H1 (cell line): ENCODE data around the gene JUN. TPM values are rescaled to one million over a fixed set of nuclear protein-coding genes. Genes with fewer than 3 reads are reported as not detected.

ENCODE experiments used
- CTCF ChIA-PET: fragments of 300-600 bp; sonication (Branson Sonifier 250); formaldehyde crosslinking; loops from one replicate; lab custom pipeline; 2021; ENCODE audit not compliant: partially characterized antibody; lab: Charles Lee
- POLR2A ChIA-PET: fragments of 300-600 bp; sonication (Branson Sonifier 250); formaldehyde crosslinking; loops from one replicate; lab custom pipeline; 2021; ENCODE audit warnings: inconsistent platforms; ENCODE audit not compliant: partially characterized antibody; lab: Charles Lee
- DNase-seq, 2 experiments: peaks; one replicate each; pipeline versions ENCODE4 v3.0.0 to v3.0.0-alpha.2; 2010 to 2022; ENCODE audit warnings: low spot score in 2 of 2, low read depth in 1 of 2, mixed read lengths in 1 of 2
- FAIRE-seq: peaks from 2 replicates; lab custom pipeline; 2011; peaks lifted over from hg19 to GRCh38; lab: Jason Lieb, UNC
- H2AFZ ChIP-seq: 2 replicates; pipeline ENCODE4 v1.8.1; 2012; ENCODE audit warnings: low read length, inconsistent platforms
- H2AK5ac ChIP-seq: 2 replicates; pipeline ENCODE4 v1.6.1; 2013; ENCODE audit warnings: low read depth, low read length
- H2BK120ac ChIP-seq: replicated peaks from 2 replicates; pipeline ENCODE3; 2013; ENCODE audit warnings: low read depth, low read length, inconsistent platforms
- H2BK12ac ChIP-seq: 2 replicates; pipeline ENCODE4 v1.6.1; 2013; ENCODE audit warnings: low read depth, low read length
- H2BK15ac ChIP-seq: 2 replicates; pipeline ENCODE4 v1.6.1; 2013; ENCODE audit warnings: low read length
- H2BK20ac ChIP-seq: 2 replicates; pipeline ENCODE4 v1.6.1; 2013; ENCODE audit warnings: low read length
- H2BK5ac ChIP-seq: 2 replicates; pipeline ENCODE4 v1.6.1; 2013; ENCODE audit warnings: low read depth, low read length
- H3K14ac ChIP-seq: 2 replicates; pipeline ENCODE4 v1.6.1; 2013; ENCODE audit warnings: inconsistent platforms; ENCODE audit not compliant: insufficient read length
- H3K18ac ChIP-seq: 2 replicates; pipeline ENCODE4 v1.6.1; 2013; ENCODE audit warnings: low read length; ENCODE audit errors: extremely low read depth
- H3K23ac ChIP-seq: 2 replicates; pipeline ENCODE4 v1.6.1; 2013; ENCODE audit warnings: inconsistent platforms; ENCODE audit not compliant: insufficient read length
- H3K23me2 ChIP-seq: 2 replicates; pipeline ENCODE4 v1.6.1; 2013; ENCODE audit warnings: low read depth, low read length
- H3K27ac ChIP-seq: 2 replicates; pipeline ENCODE4 v1.6.1; 2011; ENCODE audit warnings: low read depth, low read length, inconsistent platforms
- H3K27me3 ChIP-seq, 4 experiments: replicated peaks in 1 of 4; 1 replicate in 1 of 4; 2 replicates in 3 of 4; pipeline versions ENCODE4 v1.6.1 to v1.8.1; 2011 to 2013; ENCODE audit warnings: low read length in 3 of 4, mild to moderate bottlenecking in 3 of 4, inconsistent platforms in 2 of 4, mixed read lengths in 2 of 4, moderate library complexity in 1 of 4; ENCODE audit not compliant: control insufficient read depth in 3 of 4, insufficient read depth in 3 of 4; ENCODE audit errors: extremely low read depth in 1 of 4
- H3K36me3 ChIP-seq, 4 experiments: 2 replicates each; pipeline versions ENCODE4 v1.6.1 to v1.8.1; 2011 to 2013; ENCODE audit warnings: mild to moderate bottlenecking in 4 of 4, low read length in 3 of 4, moderate library complexity in 2 of 4, control low read depth in 1 of 4, inconsistent platforms in 1 of 4; ENCODE audit not compliant: insufficient read depth in 4 of 4, control insufficient read depth in 2 of 4
- H3K4ac ChIP-seq: replicated peaks from 2 replicates; pipeline ENCODE3; 2013; ENCODE audit warnings: low read length, low read depth, mixed read lengths, inconsistent platforms; ENCODE audit not compliant: insufficient read length
- H3K4me1 ChIP-seq, 4 experiments: replicated peaks in 1 of 4; 1 replicate in 1 of 4; 2 replicates in 3 of 4; pipeline versions ENCODE4 v1.6.1 to v1.8.1; 2011 to 2013; ENCODE audit warnings: low read length in 3 of 4, inconsistent platforms in 2 of 4, mixed read lengths in 1 of 4; ENCODE audit not compliant: insufficient read depth in 4 of 4, control insufficient read depth in 3 of 4
- H3K4me2 ChIP-seq, 2 experiments: 2 replicates each; pipeline versions ENCODE4 v1.6.1 to v1.8.1; 2011 to 2013; ENCODE audit warnings: low read depth in 2 of 2, low read length in 2 of 2, control low read depth in 1 of 2, inconsistent platforms in 1 of 2, mild to moderate bottlenecking in 1 of 2; ENCODE audit not compliant: insufficient read depth in 1 of 2
- H3K4me3 ChIP-seq, 4 experiments: fragments of 200-600, 300-600 bp in 1 of 4; sonication (generic), shearing (Covaris generic), sonication (Bioruptor Twin) in 1 of 4; 2 replicates each; pipeline versions ENCODE4 v1.5.1 to v1.8.1; 2011 to 2016; ENCODE audit warnings: low read length in 4 of 4, low read depth in 3 of 4, control low read depth in 2 of 4, inconsistent platforms in 2 of 4, mild to moderate bottlenecking in 2 of 4, mixed read lengths in 1 of 4, moderate library complexity in 1 of 4; ENCODE audit not compliant: insufficient read depth in 2 of 4; ENCODE audit errors: extremely low read depth in 1 of 4
- H3K56ac ChIP-seq: replicated peaks from 2 replicates; pipeline ENCODE3; 2013; ENCODE audit warnings: low read depth, mild to moderate bottlenecking, mixed read lengths, low read length, inconsistent platforms; ENCODE audit not compliant: insufficient read length
- H3K79me1 ChIP-seq: 2 replicates; pipeline ENCODE4 v1.6.1; 2013; ENCODE audit warnings: low read depth, low read length, control low read depth
- H3K79me2 ChIP-seq, 2 experiments: 2 replicates each; pipeline versions ENCODE4 v1.6.1 to v1.8.1; 2012 to 2013; ENCODE audit warnings: low read length in 2 of 2, mild to moderate bottlenecking in 2 of 2, inconsistent platforms in 1 of 2; ENCODE audit not compliant: insufficient read depth in 2 of 2, control insufficient read depth in 1 of 2
- H3K9ac ChIP-seq, 4 experiments: replicated peaks in 1 of 4; 1 replicate in 1 of 4; 2 replicates in 3 of 4; pipeline versions ENCODE4 v1.6.1 to v1.8.1; 2011 to 2013; ENCODE audit warnings: low read depth in 3 of 4, low read length in 3 of 4, control low read depth in 2 of 4, mild to moderate bottlenecking in 2 of 4, moderate library complexity in 2 of 4, inconsistent platforms in 1 of 4; ENCODE audit errors: extremely low read depth in 1 of 4
- H3K9me3 ChIP-seq, 2 experiments: 2 replicates each; pipeline versions ENCODE4 v1.6.1 to v1.8.1; 2012 to 2013; ENCODE audit warnings: mild to moderate bottlenecking in 2 of 2, moderate library complexity in 2 of 2, control low read depth in 1 of 2, inconsistent platforms in 1 of 2, low read depth in 1 of 2, low read length in 1 of 2, mixed read lengths in 1 of 2; ENCODE audit not compliant: insufficient read depth in 2 of 2
- H4K20me1 ChIP-seq, 2 experiments: replicated peaks in 1 of 2; 2 replicates each; pipeline versions ENCODE3 to v1.8.1; 2011 to 2013; ENCODE audit warnings: inconsistent platforms in 2 of 2, low read length in 2 of 2, mild to moderate bottlenecking in 1 of 2; ENCODE audit not compliant: insufficient read depth in 2 of 2, control insufficient read depth in 1 of 2
- H4K5ac ChIP-seq: 2 replicates; pipeline ENCODE4 v1.6.1; 2013; ENCODE audit warnings: low read length, low read depth, mixed read lengths, inconsistent platforms; ENCODE audit not compliant: insufficient read length
- H4K8ac ChIP-seq: 2 replicates; pipeline ENCODE4 v1.8.0; 2013; ENCODE audit warnings: mild to moderate bottlenecking, moderate library complexity, low read length, inconsistent platforms; ENCODE audit not compliant: insufficient read depth; ENCODE audit errors: extremely low read depth
- H4K91ac ChIP-seq: replicated peaks from 2 replicates; pipeline ENCODE3; 2013; ENCODE audit warnings: low read length, mixed read lengths, inconsistent platforms; ENCODE audit not compliant: insufficient read length
- ASH2L ChIP-seq: fragments of 200-600, 300-600 bp; sonication (generic); IDR thresholded peaks from one replicate; pipeline ENCODE4 v1.7.1; 2017; ENCODE audit warnings: low read length
- BACH1 ChIP-seq: IDR thresholded peaks from 2 replicates; pipeline ENCODE4 v1.6.1; 2012; ENCODE audit warnings: low read length, improper control_type of control experiment
- CEBPB ChIP-seq: IDR thresholded peaks from 2 replicates; pipeline ENCODE4 v1.6.1; 2012; ENCODE audit warnings: low read depth, low read length
- CHD2 ChIP-seq: IDR thresholded peaks from 2 replicates; pipeline ENCODE4 v1.6.1; 2012; ENCODE audit warnings: low read length, improper control_type of control experiment
- EP300 ChIP-seq, 2 experiments: IDR thresholded peaks; 1 replicate in 1 of 2; 2 replicates in 1 of 2; pipeline ENCODE4 v1.6.1; 2011 to 2012; ENCODE audit warnings: low read depth in 2 of 2, low read length in 2 of 2, mild to moderate bottlenecking in 2 of 2, borderline replicate concordance in 1 of 2, inconsistent platforms in 1 of 2, moderate library complexity in 1 of 2
- FOSL1 ChIP-seq: IDR thresholded peaks from 2 replicates; pipeline ENCODE4 v1.6.1; 2011; ENCODE audit warnings: mild to moderate bottlenecking, low read depth, low read length, moderate library complexity; ENCODE audit not compliant: insufficient read depth
- HDAC6 ChIP-seq: IDR thresholded peaks from one replicate; pipeline ENCODE4 v1.7.1; 2012; ENCODE audit warnings: low read depth, mild to moderate bottlenecking, inconsistent platforms, low read length, moderate library complexity
- JUN ChIP-seq: IDR thresholded peaks from 2 replicates; pipeline ENCODE4 v1.6.1; 2011; ENCODE audit warnings: low read depth, mild to moderate bottlenecking, improper control_type of control experiment, low read length
- KDM1A ChIP-seq: fragments of 200-600, 300-600 bp; sonication (generic); IDR thresholded peaks from 2 replicates; pipeline ENCODE4 v1.7.1; 2016; ENCODE audit warnings: mild to moderate bottlenecking, low read length, borderline replicate concordance
- KDM5A ChIP-seq: fragments of 200-600 bp; IDR thresholded peaks from 2 replicates; pipeline ENCODE4 v1.7.1; 2012; ENCODE audit warnings: mild to moderate bottlenecking, low read length, inconsistent platforms, mixed read lengths
- WGBS, 2 experiments: shearing (Covaris generic) in 1 of 2; methylation state at CpG; one replicate each; pipeline versions ENCODE4 v1.1.6 to v1.1.7; 2013 to 2015; ENCODE audit warnings: low lambda C conversion rate in 2 of 2, mixed read lengths in 2 of 2, inconsistent platforms in 1 of 2, low coverage in 1 of 2, missing lambda C conversion rate in 1 of 2; ENCODE audit not compliant: insufficient replicate concordance in 2 of 2, insufficient coverage in 1 of 2, insufficient read length in 1 of 2; ENCODE audit errors: extremely low coverage in 1 of 2, missing lambda C conversion rate in 1 of 2; 5-methylcytosine and 5-hydroxymethylcytosine counted together
- polyA plus RNA-seq, 7 experiments: library from polyadenylated mRNA; depleted of rRNA in 3 of 7; stranded (reverse) in 5 of 7; unstranded in 2 of 7; fragments of >200 nt in 5 of 7; fragments of 200-250 nt in 2 of 7; gene quantifications; 1 replicate in 5 of 7; 2 replicates in 1 of 7; 4 replicates in 1 of 7; pipeline versions ENCODE4 v1.2.1 to v1.2.3, GENCODE V29; 2011 to 2013; ENCODE audit warnings: missing spikeins in 2 of 7, mixed read lengths in 2 of 7
- total RNA-seq: library from RNA; stranded (reverse); fragmentation: NEBNext Ultra II Directional; extraction: Animal tissue kit (Norgen Biotek cat#: 25700); gene quantifications from 2 replicates; pipeline ENCODE4 v1.2.1, GENCODE V29; 2021

The JUN gene
- total and polyA plus RNA-seq, 2 of the 8 experiments (the other 6 are each of a cell fraction or from before 2014, with no cell fraction given): 4.4 to 10.9 TPM

GRCh38 chr1:58813361-58813760 is 29.5 kb upstream of the JUN start:
- no peak overlapping the region for H3K14ac ChIP-seq
- no peak overlapping the region for H3K23ac ChIP-seq
- no peak overlapping the region for H2BK5ac ChIP-seq
- no peak overlapping the region for H3K18ac ChIP-seq
- H3K9me3 ChIP-seq: no peaks in the 10 kb centered on the region
- no peak overlapping the region for H4K5ac ChIP-seq
- H3K79me2 ChIP-seq: no peaks in the 10 kb centered on the region
- H3K4ac ChIP-seq: no peak overlapping the region
- no peak overlapping the region for H3K56ac ChIP-seq
- no peak overlapping the region for H3K27ac ChIP-seq
- H4K8ac ChIP-seq: no peak overlapping the region
- no peak for FAIRE-seq
- CTCF ChIA-PET: interaction anchor here (1.4 to 1.7 kb wide), 3 partner anchors 15 to 886 kb away, joined by 3 read pairs; no protein-coding TSS in a partner anchor
- POLR2A ChIA-PET: no interaction called here
- H3K9ac ChIP-seq: no peak overlapping the region
- no peaks in the 10 kb centered on the region for H3K36me3 ChIP-seq
- no peak overlapping the region for H3K4me3 ChIP-seq
- DNase-seq: no peak
- TF ChIP-seq KDM5A (no peak), ASH2L (no peak), HDAC6 (no peak), EP300 (IDR thresholded peaks at IDR 0.05; ENCODE audit: borderline replicate concordance in 1 of 2, low read depth in 2 of 2, low read length in 2 of 2) (no peak), CHD2 (no peak), KDM1A (no peak), JUN (no peak), FOSL1 (no peak), CEBPB (no peak), BACH1 (no peak)
- TF ChIP-seq, all 59 proteins: peak for 0
- H3K4me1 ChIP-seq: peaks cover 6 to 12% (median 6%) of the 10 kb centered on the region in 4 experiments; a peak in 5 of 7 replicates
- peak overlapping the region in 1 of 2 experiments; percentile 82; a peak in 1 of 4 replicates for H3K4me2 ChIP-seq
- 91% methylated on average over 1 of the region's 1 CpG; no CpG with 5 or more reads in 1 of the 2 experiments for WGBS, 2 experiments
- H3K79me1 ChIP-seq: no peaks in the 10 kb centered on the region
- peaks cover 0 to 22% (median 14%) of the 10 kb centered on the region in 4 experiments; a peak in 6 of 7 replicates for H3K27me3 ChIP-seq
- no peaks in the 10 kb centered on the region for H4K20me1 ChIP-seq
- H2BK15ac ChIP-seq: 0 out of 2 replicates have a peak overlapping the region, but pooled peaks have one; percentile 36
- no peak overlapping the region for H2BK20ac ChIP-seq
- no peak overlapping the region for H2BK120ac ChIP-seq
- H4K91ac ChIP-seq: no peak overlapping the region
- H2AK5ac ChIP-seq: no peak overlapping the region
- H2BK12ac ChIP-seq: 0 out of 2 replicates have a peak overlapping the region, but pooled peaks have one; percentile 93
- H2AFZ ChIP-seq: no peak overlapping the region
- peaks cover 12% of the 10 kb centered on the region for H3K23me2 ChIP-seq
